Stomach (tissue), 9 donors: Measurements from ENCODE around the gene CEP192. TPM values are rescaled to one million over a fixed set of nuclear protein-coding genes. Genes with fewer than 3 reads are reported as not detected.
A peak's percentile ranks its signal among the peaks of the same experiment; 100 is the strongest.

Source experiments
- DNase-seq, 2 donors: peaks; one replicate each; pipeline versions ENCODE4 v3.0.0 to v3.0.0-alpha.2; 2013 to 2019
- H3K27ac ChIP-seq, 5 donors: fragments of 200-600 bp in 4 of 5; sonication (generic) in 4 of 5; one replicate each; pipeline ENCODE4 v1.5.1; 2013 to 2019; ENCODE audit warnings: mild to moderate bottlenecking in 1 of 5, moderate library complexity in 1 of 5
- H3K27me3 ChIP-seq, 3 donors: fragments of 200-600 bp; sonication (generic); one replicate each; pipeline ENCODE4 v1.5.1; 2017 to 2019; ENCODE audit warnings: mixed run types in 1 of 3
- H3K36me3 ChIP-seq, 4 donors: fragments of 200-600 bp; sonication (generic); 1 replicate in 3 of 4; 2 replicates in 1 of 4; pipeline ENCODE4 v1.5.1; 2016 to 2019
- H3K4me1 ChIP-seq, 4 donors: fragments of 200-600 bp; sonication (generic); one replicate each; pipeline ENCODE4 v1.5.1; 2016 to 2019
- H3K4me3 ChIP-seq, 4 donors: fragments of 200-600 bp; sonication (generic) in 3 of 4; one replicate each; pipeline ENCODE4 v1.5.1; 2016 to 2019; ENCODE audit warnings: mild to moderate bottlenecking in 1 of 4
- H3K9me3 ChIP-seq, 4 donors: fragments of 200-600 bp; sonication (generic); one replicate each; pipeline ENCODE4 v1.5.1; 2016 to 2019
- CTCF ChIP-seq, 7 experiments: fragments of 450-650 bp in 4 of 7; fragments of 200-600 bp in 3 of 7; sonication (generic) in 3 of 7; IDR thresholded peaks; one replicate each; pipeline ENCODE4 v1.5.1; 2016 to 2019; ENCODE audit warnings: antibody characterized with exemption in 7 of 7, control low read depth in 2 of 7, mild to moderate bottlenecking in 1 of 7
- EP300 ChIP-seq: sonication (generic); formaldehyde crosslinking; IDR thresholded peaks from one replicate; pipeline ENCODE4 v1.6.1; 2017; ENCODE audit warnings: antibody characterized with exemption
- POLR2A ChIP-seq, 4 donors: fragments of 450-650 bp; IDR thresholded peaks; one replicate each; pipeline ENCODE4 v1.6.1; 2016; ENCODE audit warnings: antibody characterized with exemption in 4 of 4, control low read depth in 2 of 4, mild to moderate bottlenecking in 1 of 4, moderate library complexity in 1 of 4
- POLR2AphosphoS5 ChIP-seq, 3 donors: sonication (generic); formaldehyde crosslinking; IDR thresholded peaks; one replicate each; pipeline ENCODE4 v1.6.1; 2016; ENCODE audit warnings: antibody characterized with exemption in 3 of 3
- WGBS, 5 donors: extraction: QIAGEN DNeasy Blood & Tissue Kit in 3 of 5; methylation state at CpG; one replicate each; pipeline versions ENCODE4 v1.1.5 to v1.1.7; 2013 to 2018; 5-methylcytosine and 5-hydroxymethylcytosine counted together
- intact Hi-C: fragments of 100-400 bp; cut with DNase I; formaldehyde crosslinking; loops from one replicate; pipeline ENCODE4 v1.15.1; 2023; ENCODE audit warnings: low total_unique reads
- polyA plus RNA-seq, 3 donors: library from polyadenylated mRNA; stranded (reverse); fragments of 200-250 nt; gene quantifications; one replicate each; pipeline ENCODE4 v1.2.3, GENCODE V29; 2013
- total RNA-seq, 5 donors: library from RNA; depleted of rRNA; stranded (reverse); fragments of >200 nt; gene quantifications; one replicate each; pipeline versions ENCODE4 v1.1.0 to v1.2.3, GENCODE V29; 2014 to 2016
- donor health status: healthy with polysubstance abuse.
- donor health status: Bipolar disorder and iron deficiency.
- donor health status: healthy.

CEP192 gene
- total and polyA plus RNA-seq, 8 donors = 6.4 to 55.8 (median 34.0) TPM

- intact Hi-C loops = no loop called here
- DNase-seq = no peak
- H3K36me3 ChIP-seq = peaks cover 53 to 100% (median 96%) of the 10 kb centered on the region in 4 donors
These were observed 112.2 kb downstream of the CEP192 start for GRCh38 chr18:13103366-13103765.

GRCh38 chr18:13105059-13105458 is 113.9 kb downstream of the CEP192 start:
- TF ChIP-seq CTCF (IDR thresholded peaks at IDR 0.05) = no peak
- TF ChIP-seq EP300 = no peak
- TF ChIP-seq POLR2A (IDR thresholded peaks at IDR 0.05) = no peak
- no peak for TF ChIP-seq POLR2AphosphoS5 (IDR thresholded peaks at IDR 0.05)
- Histone ChIP-seq H3K9me3 (no peaks in the 10 kb centered on the region), H3K36me3 (peaks cover 58 to 95% (median 93%) of the 10 kb centered on the region in 4 donors), H3K27ac (no peak overlapping the region), H3K4me3 (no peak overlapping the region), H3K27me3 (no peaks in the 10 kb centered on the region), H3K4me1 (no peaks in the 10 kb centered on the region)
- DNase-seq = no peak
- WGBS, 5 donors = 88 to 97% (median 96%) methylated on average over 4 of the region's 4 CpGs
- intact Hi-C loops = no loop called here

More at GRCh38 chr18:13103366-13103765, 112.2 kb downstream of the CEP192 start:
- 77 to 87% (median 86%) methylated on average over 6 of the region's 6 CpGs for whole genome bisulfite sequencing, 5 donors
- Histone ChIP-seq H3K4me3 (no peak overlapping the region), H3K27ac (no peak overlapping the region), H3K4me1 (no peaks in the 10 kb centered on the region), H3K9me3 (no peaks in the 10 kb centered on the region), H3K27me3 (no peaks in the 10 kb centered on the region)
- no peak for TF ChIP-seq EP300
- peak in 1 of 7 experiments; percentile 9 for TF ChIP-seq CTCF (IDR thresholded peaks at IDR 0.05)

- WGBS, 5 donors = 92 to 100% (median 97%) methylated on average over 2 of the region's 2 CpGs
- intact Hi-C loops = no loop called here
- TF ChIP-seq POLR2AphosphoS5 (IDR thresholded peaks at IDR 0.05) (no peak), CTCF (IDR thresholded peaks at IDR 0.05) (no peak), POLR2A (IDR thresholded peaks at IDR 0.05) (no peak), EP300 (no peak)
- no peak overlapping the region for H3K27ac ChIP-seq
- H3K4me3 ChIP-seq = no peak overlapping the region
- no peaks in the 10 kb centered on the region for H3K4me1 ChIP-seq
- H3K36me3 ChIP-seq = peaks cover 49 to 92% (median 79%) of the 10 kb centered on the region in 4 donors
- H3K9me3 ChIP-seq = no peaks in the 10 kb centered on the region
- no peak for DNase-seq
- H3K27me3 ChIP-seq = no peaks in the 10 kb centered on the region
These were observed 115.9 kb downstream of the CEP192 start for GRCh38 chr18:13107074-13107473.

GRCh38 chr18:13108330-13108729 is 117.2 kb downstream of the CEP192 start:
- 50 to 100% (median 95%) methylated on average over 2 of the region's 2 CpGs for WGBS, 5 donors

More at GRCh38 chr18:13108330-13108729, 117.2 kb downstream of the CEP192 start:
- DNase-seq = no peak
- TF ChIP-seq CTCF (IDR thresholded peaks at IDR 0.05) = no peak
- TF ChIP-seq POLR2A (IDR thresholded peaks at IDR 0.05) = no peak
- no peak for TF ChIP-seq EP300
- TF ChIP-seq POLR2AphosphoS5 (IDR thresholded peaks at IDR 0.05) = no peak
- Histone ChIP-seq H3K27ac (no peak overlapping the region), H3K27me3 (no peaks in the 10 kb centered on the region), H3K36me3 (peaks cover 38 to 85% (median 67%) of the 10 kb centered on the region in 4 donors), H3K9me3 (no peaks in the 10 kb centered on the region), H3K4me3 (no peak overlapping the region), H3K4me1 (no peaks in the 10 kb centered on the region)
- intact Hi-C loops = no loop called here
